Prostate gland (tissue), 2 donors: ENCODE measurements around the gene ZNF831.

Source experiments
- POLR2AphosphoS5 ChIP-seq: sonication (generic); formaldehyde crosslinking; IDR thresholded peaks from one replicate; pipeline ENCODE4 v1.6.1; 2017; ENCODE audit warnings: antibody characterized with exemption
- TF ChIP-seq, protein P1 (sequence below), 4 experiments: fragments of 200-600 bp in 2 of 4; fragments of 450-650 bp in 2 of 4; sonication (generic) in 2 of 4; IDR thresholded peaks; 1 replicate in 3 of 4; 2 replicates in 1 of 4; pipeline ENCODE4 v1.5.1; 2016 to 2019; ENCODE audit warnings: antibody characterized with exemption in 4 of 4, mild to moderate bottlenecking in 2 of 4, moderate library complexity in 2 of 4

DNA sequence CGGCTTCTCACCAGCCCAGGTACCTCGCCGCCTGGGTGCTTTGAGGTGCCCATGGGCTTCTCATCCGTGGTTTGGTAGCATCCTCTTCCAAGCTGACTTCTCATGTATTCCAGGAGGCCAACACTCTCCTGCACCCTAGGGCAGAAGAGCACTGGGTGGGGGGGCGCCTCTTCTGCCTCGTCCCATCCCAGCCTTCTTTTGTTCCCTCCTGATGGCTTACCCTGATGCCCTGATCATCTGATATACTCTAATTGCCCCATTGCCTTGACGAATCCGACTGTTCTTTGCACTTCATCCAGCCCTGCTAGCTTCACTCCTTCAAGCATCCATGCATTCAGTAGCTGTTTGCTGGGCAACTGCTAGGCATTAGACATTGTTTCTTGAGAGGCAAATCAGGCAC is 60.6 kb downstream of the ZNF831 start:
- TF ChIP-seq POLR2AphosphoS5 = no peak
- TF ChIP-seq, protein P1, sequence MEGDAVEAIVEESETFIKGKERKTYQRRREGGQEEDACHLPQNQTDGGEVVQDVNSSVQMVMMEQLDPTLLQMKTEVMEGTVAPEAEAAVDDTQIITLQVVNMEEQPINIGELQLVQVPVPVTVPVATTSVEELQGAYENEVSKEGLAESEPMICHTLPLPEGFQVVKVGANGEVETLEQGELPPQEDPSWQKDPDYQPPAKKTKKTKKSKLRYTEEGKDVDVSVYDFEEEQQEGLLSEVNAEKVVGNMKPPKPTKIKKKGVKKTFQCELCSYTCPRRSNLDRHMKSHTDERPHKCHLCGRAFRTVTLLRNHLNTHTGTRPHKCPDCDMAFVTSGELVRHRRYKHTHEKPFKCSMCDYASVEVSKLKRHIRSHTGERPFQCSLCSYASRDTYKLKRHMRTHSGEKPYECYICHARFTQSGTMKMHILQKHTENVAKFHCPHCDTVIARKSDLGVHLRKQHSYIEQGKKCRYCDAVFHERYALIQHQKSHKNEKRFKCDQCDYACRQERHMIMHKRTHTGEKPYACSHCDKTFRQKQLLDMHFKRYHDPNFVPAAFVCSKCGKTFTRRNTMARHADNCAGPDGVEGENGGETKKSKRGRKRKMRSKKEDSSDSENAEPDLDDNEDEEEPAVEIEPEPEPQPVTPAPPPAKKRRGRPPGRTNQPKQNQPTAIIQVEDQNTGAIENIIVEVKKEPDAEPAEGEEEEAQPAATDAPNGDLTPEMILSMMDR (IDR thresholded peaks at IDR 0.05) = no peak
